SK-N-SH (cell line): ENCODE results near the gene ST3GAL6.

Source experiments
- MAX ChIP-seq: IDR thresholded peaks from 2 replicates; pipeline ENCODE4 v1.4.0; 2012; ENCODE audit warnings: low read depth
- MXI1 ChIP-seq: IDR thresholded peaks from 2 replicates; pipeline ENCODE4 v1.6.1; 2012; ENCODE audit warnings: mild to moderate bottlenecking, low read depth, low read length, improper control_type of control experiment
- TF ChIP-seq, protein P1 (sequence below): fragments of 200-600 bp; sonication (generic); IDR thresholded peaks from 2 replicates; pipeline ENCODE4 v1.6.1; 2017; ENCODE audit warnings: antibody characterized with exemption, mild to moderate bottlenecking, moderate library complexity

DNA sequence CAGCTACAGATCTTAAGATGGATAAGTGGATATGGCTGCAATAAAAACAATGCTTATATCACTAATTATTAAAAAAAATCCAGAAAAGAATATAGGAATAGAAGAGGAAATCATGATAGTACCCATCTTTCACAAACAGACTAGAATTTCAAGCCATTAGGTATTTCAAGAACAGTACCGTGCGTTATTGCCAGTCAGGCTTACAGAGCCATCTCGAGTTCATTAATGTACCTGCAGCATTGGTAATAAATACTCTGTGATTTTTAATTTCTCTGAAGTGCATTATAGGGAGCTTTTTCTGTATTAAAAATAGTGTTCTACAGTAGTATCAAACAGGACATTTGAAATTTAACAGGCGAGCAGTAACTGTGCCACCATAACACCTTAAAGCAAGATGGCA, 35.7 kb downstream of the ST3GAL6 start:
- TF ChIP-seq, protein P1, sequence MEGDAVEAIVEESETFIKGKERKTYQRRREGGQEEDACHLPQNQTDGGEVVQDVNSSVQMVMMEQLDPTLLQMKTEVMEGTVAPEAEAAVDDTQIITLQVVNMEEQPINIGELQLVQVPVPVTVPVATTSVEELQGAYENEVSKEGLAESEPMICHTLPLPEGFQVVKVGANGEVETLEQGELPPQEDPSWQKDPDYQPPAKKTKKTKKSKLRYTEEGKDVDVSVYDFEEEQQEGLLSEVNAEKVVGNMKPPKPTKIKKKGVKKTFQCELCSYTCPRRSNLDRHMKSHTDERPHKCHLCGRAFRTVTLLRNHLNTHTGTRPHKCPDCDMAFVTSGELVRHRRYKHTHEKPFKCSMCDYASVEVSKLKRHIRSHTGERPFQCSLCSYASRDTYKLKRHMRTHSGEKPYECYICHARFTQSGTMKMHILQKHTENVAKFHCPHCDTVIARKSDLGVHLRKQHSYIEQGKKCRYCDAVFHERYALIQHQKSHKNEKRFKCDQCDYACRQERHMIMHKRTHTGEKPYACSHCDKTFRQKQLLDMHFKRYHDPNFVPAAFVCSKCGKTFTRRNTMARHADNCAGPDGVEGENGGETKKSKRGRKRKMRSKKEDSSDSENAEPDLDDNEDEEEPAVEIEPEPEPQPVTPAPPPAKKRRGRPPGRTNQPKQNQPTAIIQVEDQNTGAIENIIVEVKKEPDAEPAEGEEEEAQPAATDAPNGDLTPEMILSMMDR: no peak
- TF ChIP-seq MXI1 (no peak), MAX (no peak)
